HEK293T (cell line): ENCODE data around the gene GTF2H2C_2.
"Not testable (repeated sequence)": the region's sequence is repeated elsewhere in the genome, so short reads cannot be mapped to it uniquely, and the experiment has no call there.

Experiments used
- CTCF ChIA-PET: fragments of 350-600 bp; formaldehyde crosslinking; extraction: SDS; loops from one replicate; lab custom pipeline; 2021; ENCODE audit warnings: antibody characterized with exemption, inconsistent platforms; lab: Yijun Ruan, JAX
- POLR2A ChIA-PET: fragments of 350-600 bp; formaldehyde crosslinking; extraction: SDS; loops from one replicate; lab custom pipeline; 2020; ENCODE audit warnings: antibody characterized with exemption, inconsistent platforms; lab: Yijun Ruan, JAX
- DNase-seq: peaks from one replicate; pipeline ENCODE4 v3.0.0; 2012; ENCODE audit warnings: mixed read lengths; ENCODE audit errors: extremely low spot score

Gene GTF2H2C_2

DNA sequence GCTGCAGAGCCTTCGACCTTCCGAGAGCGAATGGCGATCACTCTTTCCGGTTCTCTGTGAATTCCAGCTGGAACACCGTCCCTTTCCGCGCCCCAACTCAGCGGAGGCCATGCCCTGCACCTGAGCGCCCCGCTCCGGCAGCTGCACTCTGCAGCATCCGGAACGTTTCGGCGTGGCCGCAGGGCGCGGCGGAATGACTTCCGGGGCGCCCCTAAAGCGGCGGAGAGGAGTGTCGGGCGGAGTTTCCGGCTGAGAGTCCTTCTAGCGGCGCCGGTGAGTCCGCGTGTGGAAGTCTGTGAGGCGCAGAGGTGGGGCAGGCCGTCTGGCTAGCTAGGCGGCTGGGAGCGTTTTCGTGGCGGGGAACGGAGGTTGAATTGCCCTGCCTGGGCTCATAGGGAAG is at the start of gene GTF2H2C_2:
Gene GTF2H2C_2, plus strand, starts transcription at position 252 of the 400 bp plus-strand sequence.
- DNase-seq, CTCF ChIA-PET, POLR2A ChIA-PET: not testable (repeated sequence)

- POLR2A ChIA-PET, DNase-seq, CTCF ChIA-PET: not testable (repeated sequence)
These were observed 14.0 kb upstream of the GTF2H2C_2 start for GRCh38 chr5:70400984-70401686.

DNA sequence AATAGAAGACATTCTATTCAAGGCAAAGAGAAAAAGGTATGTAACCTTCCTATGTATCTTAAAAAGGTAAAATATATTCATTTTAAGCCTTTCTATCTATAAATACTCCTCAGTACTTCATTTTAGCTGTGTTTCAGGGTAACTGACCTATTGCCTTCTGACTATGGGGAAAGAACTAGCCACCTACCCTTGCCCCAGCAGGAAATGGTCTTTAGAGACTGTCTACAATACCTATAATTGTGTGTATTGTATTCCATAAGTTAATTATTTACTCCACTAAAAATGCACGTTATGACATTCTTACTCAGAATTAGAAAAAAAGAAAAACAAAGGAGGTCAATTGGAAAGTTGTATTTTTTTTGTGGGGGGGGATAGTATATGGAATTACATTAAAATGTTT is 6.2 kb downstream of the GTF2H2C_2 start:
- CTCF ChIA-PET, POLR2A ChIA-PET, DNase-seq: not testable (repeated sequence)

DNA sequence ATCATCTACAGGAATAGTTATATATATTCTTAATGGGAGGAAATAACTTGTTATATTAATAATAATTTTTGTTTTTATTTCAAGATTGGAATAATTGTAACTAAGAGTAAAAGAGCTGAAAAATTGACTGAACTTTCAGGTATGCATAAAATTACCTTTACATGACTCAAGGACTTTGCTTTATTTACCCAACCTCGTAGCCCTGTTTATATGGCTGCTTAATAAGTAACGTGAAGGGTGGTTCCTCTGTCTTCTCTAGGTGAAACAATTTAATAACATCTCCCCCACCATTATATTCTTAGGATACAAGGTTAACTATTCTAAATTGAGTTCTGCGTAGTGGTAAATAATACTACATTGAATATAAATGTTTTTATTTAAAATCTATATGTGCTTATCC is 8.0 kb downstream of the GTF2H2C_2 start:
- CTCF ChIA-PET, POLR2A ChIA-PET, DNase-seq: not testable (repeated sequence)

DNA sequence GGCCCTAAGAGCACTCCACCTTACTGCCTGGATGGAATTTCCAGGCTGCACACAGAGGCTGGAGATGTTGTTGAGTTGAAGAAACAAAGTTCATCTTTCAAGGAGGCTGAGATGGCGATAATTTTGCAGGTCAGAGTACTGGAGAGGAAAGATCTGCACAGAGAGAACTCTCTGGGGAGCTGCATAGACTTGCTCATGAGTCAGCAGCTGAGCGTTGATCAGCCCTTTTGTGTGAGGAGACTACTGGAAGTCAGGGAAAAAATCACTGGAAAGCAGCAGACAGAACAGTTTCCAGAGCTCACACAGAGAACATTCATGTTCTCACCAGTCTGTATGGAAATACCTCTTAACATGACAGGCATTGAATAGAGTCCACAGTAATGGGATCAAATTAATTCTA is 23.4 kb downstream of the GTF2H2C_2 start:
- DNase-seq, CTCF ChIA-PET, POLR2A ChIA-PET: not testable (repeated sequence)

DNA sequence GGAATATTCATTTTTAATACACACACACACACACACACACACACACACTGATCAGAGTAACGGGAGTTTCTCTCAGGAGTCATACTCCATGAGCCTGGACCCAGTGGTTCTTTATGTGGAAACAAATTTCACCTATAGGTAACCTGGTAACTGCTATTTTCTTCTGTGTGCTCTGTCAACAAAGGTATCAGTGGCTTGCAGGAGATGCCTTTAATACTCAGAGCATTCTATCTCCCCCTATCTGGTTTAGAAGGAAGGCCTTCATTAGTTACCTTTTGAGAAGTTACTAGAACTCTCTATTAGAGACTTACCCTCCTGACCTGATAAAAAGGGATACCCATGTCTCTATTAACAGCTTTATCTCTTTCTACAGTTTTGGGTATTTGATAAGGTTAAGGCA is 34.4 kb downstream of the GTF2H2C_2 start:
- POLR2A ChIA-PET, CTCF ChIA-PET, DNase-seq: not testable (repeated sequence)

DNA sequence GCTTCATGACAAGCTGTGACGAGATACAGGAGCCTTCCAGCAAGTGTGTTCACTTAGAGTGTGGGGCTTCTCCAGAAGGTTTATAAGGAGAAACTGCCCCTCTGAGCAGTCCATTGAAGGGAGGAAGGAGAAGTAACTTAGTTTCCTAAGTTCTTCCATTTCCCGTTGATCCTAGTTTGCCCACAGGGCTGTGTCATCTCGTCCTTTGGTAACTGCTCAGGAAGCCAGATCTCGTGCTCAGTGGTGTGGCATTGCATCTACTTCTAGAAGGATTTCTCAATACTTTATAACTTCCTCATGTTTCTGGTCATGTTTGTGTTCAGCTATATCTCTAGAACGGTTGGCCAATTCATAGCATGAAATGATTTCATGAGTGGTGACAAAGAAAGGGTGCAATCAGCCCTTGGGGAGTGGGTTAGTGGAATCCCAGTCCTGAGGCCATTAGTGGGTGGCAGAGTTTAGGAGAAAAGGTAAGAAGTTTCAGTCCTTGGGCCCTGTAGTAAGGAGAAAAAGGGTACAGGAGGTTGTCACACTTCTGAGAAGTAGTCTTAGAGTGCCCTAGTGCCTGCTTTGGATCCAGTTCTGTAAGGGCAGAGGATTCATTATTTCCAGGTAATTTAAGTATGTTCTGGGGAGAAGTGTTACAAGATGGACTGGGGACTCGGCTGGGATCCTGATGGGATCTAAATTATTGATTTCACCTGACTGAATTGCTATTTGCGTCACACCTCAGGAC is 36.2 kb downstream of the GTF2H2C_2 start:
- POLR2A ChIA-PET, result not testable (repeated sequence)

DNA sequence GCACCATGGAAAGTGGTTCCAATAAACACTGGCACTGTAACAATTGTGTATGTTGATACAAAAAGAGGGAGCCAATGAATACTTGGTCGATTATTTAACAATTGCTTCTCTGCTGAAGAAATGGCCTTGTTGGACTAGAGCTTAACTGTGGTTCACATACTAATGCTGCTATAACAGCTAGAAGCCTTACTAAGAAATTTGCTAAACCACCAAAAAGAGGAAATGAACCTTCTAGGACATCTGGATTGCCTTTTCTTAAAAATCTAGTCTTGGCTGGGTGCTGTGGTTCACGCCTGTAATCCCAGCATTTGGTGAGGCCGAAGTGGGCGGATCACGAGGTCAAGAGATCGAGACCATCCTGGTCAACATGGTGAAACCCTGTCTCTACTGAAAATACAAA is 41.9 kb downstream of the GTF2H2C_2 start:
- POLR2A ChIA-PET, CTCF ChIA-PET, DNase-seq: not testable (repeated sequence)

More for the DNA sequence above, 36.2 kb downstream of the GTF2H2C_2 start:
- DNase-seq, CTCF ChIA-PET: not testable (repeated sequence)

DNA sequence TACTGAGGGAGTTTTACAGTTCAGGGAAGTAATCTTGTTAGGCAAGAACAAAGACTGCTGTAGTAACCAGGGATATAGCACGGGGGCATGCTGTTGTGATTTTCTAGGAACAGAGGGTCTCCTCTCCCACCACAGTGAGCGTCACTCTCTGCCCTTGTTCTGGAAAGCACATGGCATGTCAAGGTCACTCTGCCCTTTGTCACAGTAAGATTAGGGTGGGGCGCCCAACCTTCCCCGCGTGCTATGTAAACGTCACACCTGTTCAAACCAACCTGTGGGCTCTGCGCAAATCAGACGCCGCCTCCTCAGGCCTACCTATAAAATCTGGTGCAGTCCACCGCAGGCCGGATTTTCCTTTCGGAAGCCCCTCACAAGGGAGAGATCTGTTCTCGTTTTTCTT is 44.0 kb downstream of the GTF2H2C_2 start:
- DNase-seq, CTCF ChIA-PET, POLR2A ChIA-PET: not testable (repeated sequence)

GRCh38 chr5:70461984-70462383 is 46.8 kb downstream of the GTF2H2C_2 start:
- DNase-seq, CTCF ChIA-PET, POLR2A ChIA-PET: not testable (repeated sequence)

- POLR2A ChIA-PET, CTCF ChIA-PET, DNase-seq: not testable (repeated sequence)
These were observed 49.0 kb downstream of the GTF2H2C_2 start for GRCh38 chr5:70464019-70464637.

- CTCF ChIA-PET, POLR2A ChIA-PET: not testable (repeated sequence)
These were observed 54.9 kb downstream of the GTF2H2C_2 start for GRCh38 chr5:70469926-70470509.

More at GRCh38 chr5:70469926-70470509, 54.9 kb downstream of the GTF2H2C_2 start:
- not testable (repeated sequence) for DNase-seq
